Activated T-helper 1 cell treated with Interleukin-2 at 50 U/mL for 16 hours (primary cell): ENCODE results near the gene SIRT5.

Experiments used
- DNase-seq: peaks from one replicate; pipeline ENCODE4 v3.0.0-alpha.2; 2020; ENCODE audit warnings: low read depth

Gene SIRT5

DNA sequence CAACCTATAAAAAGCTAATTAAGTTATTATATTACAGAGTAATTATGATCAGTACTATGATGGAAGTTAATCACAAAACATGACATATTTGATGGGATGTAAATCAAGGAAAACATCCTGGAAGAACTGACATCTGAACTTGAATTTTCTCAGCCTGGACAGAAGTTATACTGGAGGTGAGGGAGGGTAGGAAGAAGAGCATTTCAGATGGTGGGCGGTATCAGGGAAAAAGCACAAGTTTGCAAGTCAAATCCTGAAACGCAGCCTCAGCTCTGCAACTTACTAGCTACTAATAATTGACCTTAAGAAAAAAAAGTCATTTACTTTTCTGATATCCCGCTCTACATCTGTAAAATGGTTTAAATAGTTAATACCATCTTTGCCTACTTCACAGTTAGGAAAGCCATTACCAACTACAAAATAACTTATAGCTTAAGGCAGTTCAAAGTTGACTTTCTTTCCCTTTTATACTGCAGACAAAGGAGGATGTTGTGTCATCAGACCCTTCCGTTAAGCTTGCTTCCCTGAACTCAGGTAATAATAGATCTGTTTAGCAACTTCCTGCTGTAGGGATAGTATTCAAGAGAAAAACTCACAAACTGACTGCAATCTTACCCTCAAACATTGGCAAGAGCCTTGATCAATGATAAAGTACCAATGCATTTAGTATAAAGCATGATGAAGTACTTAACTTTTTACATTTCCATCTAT is 61.7 kb downstream of the SIRT5 start:
- DNase-seq, result no peak

DNA sequence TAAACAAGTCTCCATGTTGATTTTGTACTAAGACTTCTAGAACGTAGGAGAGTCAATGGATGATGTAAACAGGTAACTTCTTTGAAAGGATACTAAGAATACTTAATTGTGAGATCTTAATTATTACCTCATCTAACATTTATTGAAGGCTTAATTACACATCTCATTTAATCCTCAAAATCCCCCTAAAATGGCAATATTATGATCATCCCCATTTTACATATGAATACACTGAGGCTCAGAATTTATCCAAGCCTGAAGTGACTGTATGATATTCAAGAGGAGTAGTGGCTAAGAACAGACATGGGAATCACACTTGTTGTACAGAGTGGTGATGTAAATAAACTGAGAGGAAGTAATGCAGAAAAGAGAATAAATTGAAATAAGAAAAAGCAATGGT is 63.6 kb downstream of the SIRT5 start:
- no peak for DNase-seq

DNA sequence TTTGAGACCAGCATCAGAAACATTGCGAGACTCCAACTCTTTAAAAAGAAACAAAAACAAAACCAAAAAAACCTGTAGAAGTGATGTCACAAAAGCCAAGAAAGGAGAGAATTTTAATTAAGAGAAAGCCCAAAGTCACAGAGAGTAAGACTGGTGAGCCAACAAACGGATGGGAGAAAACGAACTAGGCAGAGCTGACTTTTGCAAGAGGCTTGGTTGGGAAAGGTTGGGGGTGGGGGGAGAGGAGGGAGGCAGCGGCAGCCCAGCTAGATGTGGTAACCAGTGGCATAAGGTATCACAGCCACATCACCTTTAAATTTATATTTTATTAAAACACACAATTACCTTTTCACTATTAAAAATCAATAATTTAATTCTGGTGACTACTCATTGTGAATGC is 64.2 kb downstream of the SIRT5 start:
- DNase-seq, result no peak

DNA sequence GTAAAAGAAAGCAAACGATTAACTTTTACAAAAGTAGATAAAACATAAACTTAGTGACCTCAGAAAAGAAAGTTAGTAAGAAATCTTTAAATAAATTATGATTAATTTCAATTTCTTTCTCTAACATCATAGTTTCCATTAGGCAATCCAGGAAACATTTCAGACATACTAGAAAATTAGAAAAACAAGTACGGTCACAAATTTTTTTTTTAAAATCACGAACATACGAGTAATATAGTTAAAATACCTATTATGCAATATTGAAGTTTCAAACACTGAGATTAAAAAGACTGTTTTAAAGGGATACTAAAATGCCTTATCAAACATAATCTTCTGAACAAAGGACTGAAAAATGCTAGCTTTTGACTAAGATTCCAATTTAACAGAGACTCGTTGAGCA is 66.9 kb downstream of the SIRT5 start:
- no peak for DNase-seq

DNA sequence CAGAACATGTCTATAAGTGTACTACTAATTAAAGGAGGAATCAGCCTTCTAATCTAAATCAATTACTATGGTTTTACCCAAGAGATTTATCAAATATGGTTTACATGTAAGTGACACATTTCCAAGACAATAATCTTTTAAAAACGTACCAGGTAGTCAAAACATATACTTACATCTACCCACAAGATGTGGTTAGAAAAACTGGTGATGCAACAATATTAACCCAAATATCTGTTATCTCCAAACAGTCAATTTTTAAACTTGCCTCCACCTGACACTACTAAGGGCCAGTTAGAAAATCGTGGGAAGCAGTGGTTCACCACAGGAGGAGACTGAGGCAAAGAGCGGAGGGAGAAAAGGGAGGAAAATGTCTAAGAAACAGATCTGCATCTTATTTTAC is 68.7 kb downstream of the SIRT5 start:
- DNase-seq, result no peak

DNA sequence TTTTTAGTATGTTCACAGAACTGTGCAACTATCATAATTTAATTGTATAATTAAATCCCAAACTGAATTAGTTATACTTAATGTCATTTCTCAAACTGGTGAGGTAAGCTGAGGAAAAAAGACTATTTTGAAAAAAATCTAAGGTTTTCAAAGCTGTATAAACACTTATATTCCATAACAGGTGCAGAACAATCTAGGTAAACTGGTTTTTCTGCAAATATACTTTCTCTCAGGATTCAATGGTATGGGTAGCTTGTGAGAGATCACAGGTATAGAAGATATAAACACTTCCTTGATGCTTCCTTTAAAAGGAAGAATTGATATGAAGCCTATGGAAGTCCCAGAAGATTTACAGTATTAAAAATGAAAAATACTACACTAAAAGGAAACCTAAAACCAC is 74.4 kb downstream of the SIRT5 start:
- DNase-seq, result no peak

DNA sequence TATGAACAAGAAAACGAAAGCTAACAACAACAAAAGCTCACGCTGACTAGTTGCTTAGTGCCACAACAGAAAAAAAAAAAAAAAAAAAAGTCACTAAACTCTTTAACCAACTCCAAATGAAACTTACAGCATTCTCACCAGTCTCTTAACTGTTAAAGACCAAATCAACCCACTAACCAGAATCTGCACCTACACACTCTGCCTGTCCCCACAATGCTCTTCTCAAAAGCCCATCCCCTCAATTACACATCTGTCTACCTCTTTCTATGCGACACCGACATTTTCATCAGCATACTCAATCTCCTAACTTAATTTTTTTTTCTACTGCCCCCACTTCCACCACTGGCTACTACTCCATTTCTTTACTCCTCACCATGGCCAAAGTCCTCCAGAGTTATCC is 75.0 kb downstream of the SIRT5 start:
- DNase-seq, result no peak

DNA sequence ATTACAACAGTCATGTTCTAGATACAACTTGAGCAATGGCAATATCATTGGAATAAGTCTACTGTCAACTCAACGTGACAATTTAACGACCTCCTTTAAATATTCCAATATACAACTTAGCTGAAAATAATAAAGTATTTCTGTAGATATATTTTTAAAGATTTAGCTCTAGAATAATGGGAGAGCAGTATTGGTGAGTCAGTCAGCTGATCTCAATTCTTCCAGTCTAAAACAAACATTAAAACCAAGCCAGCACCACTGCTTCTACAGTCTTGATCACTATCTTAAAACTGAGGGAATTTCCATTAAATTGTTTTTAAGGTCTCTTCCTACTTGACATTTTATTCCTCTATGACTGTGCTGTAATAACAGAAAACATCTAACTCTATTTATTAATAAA is 78.9 kb downstream of the SIRT5 start:
- no peak for DNase-seq

DNA sequence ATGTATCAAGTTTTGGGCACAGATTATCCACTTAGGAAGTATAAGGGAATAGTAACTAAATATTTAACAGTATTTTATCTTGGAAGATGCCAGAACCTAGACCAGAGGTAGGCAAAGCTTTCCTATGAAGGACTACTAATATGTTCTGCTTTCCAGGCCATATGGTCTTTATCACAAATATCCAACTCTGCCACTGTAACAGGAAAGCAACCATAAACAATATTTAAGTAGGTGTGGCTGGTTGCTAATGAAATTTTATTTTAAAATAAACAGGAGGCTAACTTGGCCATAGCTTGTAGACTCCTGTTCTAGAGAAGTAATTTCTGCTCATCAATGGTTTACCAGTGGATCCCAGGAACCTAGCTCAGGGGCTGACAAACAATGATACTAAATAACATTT is 80.1 kb downstream of the SIRT5 start:
- DNase-seq, result no peak

DNA sequence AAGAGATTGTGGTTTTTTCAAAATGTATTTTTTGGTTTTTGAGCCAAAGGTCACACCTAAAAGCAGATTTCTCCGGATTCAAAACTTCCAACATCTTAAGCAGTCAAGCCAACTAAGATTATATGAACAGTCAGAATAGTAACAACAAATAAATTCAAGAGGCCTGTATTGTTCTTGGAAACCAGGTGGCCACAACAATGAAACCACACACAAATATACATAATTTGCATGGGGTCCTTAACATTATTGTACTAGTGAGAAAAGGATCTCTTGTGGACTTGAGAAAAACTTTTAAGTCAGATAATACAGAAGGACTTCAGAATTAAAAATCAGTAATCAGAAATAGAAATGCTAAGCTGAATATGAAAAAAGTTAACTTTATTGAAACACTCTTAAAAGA is 81.3 kb downstream of the SIRT5 start:
- no peak for DNase-seq

DNA sequence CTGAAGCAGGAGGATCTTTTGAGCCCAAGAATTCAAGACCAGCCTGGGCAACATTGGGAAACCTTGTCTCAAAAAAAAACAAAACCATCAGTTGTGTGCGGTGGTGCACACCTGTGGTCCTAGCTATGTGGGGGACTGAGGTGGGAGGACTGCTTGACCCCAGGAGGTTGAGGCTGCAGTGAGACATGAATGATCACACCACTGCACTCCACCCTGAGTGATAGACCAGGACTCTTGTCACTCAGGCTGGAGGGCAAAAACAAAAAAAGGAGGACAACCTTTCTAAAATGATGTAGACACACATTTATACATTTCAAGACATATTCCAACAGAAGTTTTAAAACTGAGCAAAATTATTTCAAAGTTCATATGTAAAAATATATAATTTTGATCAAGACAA is 85.9 kb downstream of the SIRT5 start:
- DNase-seq, result no peak

DNA sequence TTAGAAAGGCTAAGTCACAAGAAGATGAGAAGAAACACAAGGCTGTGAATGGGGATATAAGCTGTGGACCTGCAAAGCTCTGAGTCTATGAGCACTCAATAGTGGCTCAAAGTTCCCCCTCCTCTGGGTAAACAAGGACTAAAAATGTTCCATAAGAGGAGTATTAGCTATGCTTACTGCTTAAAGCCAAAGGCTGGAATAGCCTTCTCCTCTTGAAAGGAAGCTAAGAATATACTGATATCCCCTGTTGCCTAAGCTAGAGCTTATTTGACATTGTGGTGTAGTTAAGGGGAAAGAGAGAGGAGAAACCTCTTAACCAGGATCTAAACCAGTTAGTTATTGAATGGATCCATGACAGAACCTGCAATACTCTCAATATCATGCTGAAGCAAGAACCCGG is 86.5 kb downstream of the SIRT5 start:
- DNase-seq, result no peak

DNA sequence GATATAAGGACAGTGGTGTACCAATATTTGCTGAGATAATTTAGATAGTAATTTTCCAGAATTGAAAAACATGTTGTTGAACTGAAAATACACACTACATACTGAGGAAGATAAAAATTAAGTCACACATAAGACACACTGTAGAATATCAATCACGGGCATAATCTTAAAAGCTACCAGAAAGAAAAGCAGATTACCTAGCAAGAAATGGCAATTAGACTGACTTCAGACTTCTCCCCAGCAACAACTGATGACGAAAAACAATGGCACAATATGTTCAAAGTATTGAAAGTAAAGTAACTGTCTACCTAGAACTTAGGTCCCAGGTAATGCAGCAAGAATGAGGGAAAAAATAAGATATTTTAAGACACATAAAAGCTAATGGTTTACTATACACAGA is 87.2 kb downstream of the SIRT5 start:
- DNase-seq, result no peak

DNA sequence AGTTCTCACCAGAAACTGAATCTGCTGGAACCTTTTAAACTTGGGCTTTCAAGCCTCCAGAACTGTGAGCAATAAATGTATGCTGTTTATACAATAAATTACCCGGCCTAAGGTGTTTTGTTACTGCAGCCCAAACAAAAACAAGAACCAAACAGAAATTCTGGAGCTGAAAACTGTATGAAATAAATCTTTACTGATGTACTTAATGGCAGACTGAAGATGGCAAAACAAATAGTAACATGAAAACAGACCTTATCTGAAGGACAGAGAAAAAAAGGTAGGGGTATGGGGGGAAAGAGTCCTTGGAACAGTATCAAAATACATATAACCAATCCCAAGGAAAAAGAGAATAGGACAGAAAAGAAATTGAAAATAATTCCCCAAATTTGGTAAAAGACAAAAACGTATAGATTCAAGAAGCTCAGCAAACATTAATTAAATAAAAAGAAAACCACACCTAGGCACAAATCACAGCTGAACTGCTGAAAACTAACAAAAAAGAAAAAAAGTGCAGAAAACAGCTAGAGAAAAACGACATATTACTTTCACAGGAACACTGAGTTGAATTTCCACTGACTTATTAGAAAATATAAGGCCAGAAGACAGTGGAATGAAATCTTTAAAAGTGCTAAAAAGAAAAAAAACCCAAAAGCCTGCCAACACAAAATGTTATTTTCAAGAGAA is 88.4 kb downstream of the SIRT5 start:
- DNase-seq, result no peak

DNA sequence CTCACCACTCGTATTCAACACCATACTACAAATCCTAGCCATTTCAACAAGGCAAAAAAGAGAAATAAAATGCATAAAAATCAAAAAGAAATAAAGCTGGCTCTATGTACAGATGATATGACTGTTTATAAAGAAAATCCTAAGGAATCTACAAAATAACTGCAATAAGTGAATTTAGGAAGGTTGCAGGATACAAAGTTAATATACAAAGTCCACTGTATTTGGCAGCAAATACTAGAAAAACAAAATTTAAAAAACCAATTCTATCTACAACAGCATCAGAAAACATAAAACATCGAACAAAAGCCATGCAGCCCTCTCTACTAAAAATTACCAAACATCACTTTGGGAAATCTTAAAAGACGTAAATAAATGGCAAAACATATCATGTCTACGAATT is 89.6 kb downstream of the SIRT5 start:
- DNase-seq, result no peak
